ENCODE data around the gene KRTAP16-1. TPM values are rescaled to one million over a fixed set of nuclear protein-coding genes. Genes with fewer than 3 reads are reported as not detected.
A peak's percentile ranks its signal among the peaks of the same experiment; 100 is the strongest.

KRTAP16-1 gene
- total and polyA plus RNA-seq, 2 of the 13 experiments (the other 11 are each of a cell fraction or from before 2014, with no cell fraction given) = not detected

DNA sequence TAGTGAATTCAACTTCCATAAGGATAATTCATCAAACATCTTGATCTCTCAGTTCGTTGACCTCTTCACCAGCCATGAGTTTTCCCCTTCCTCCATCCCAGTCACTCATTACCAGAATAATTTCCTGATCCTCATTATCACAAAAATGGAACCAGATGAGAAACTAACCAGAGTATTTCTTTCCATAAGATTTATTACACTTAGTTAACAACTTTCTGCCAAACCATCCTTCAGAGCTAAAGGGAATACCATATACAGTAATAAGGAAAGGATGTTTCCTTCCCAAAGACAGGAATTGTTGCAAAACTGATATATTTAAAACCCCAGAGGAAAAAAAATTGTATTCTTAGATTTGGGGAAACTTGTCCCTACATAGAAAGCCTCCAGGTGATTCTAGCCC is 15.1 kb downstream of the KRTAP16-1 start:
- in situ Hi-C loops (cut with HindIII; ENCODE audit: extremely low pct_ligation_motif_present, low pct_unique_long_range_greater_than_20kb) = no loop called here
- Histone ChIP-seq H3K4me2 (ENCODE audit: low read depth, low read length) (no peak overlapping the region), H3K79me2 (ENCODE audit: insufficient read depth, low read length) (no peaks in the 10 kb centered on the region), H3K27ac (ENCODE audit: extremely low read length, insufficient read depth, low read length) (no peak overlapping the region), H4K20me1 (ENCODE audit: insufficient read depth, low read length) (no peaks in the 10 kb centered on the region), H3K4me1 (ENCODE audit: insufficient read depth, low read length) (no peaks in the 10 kb centered on the region), H3K4me3 (replicated peaks in 1 of 3; ENCODE audit: insufficient read depth in 1 of 3, low read depth in 2 of 3, low read length in 3 of 3) (no peak overlapping the region), H3K27me3 (ENCODE audit: control insufficient read depth in 1 of 2, insufficient read depth in 2 of 2, low read length in 2 of 2) (peaks cover 0 to 2% of the 10 kb centered on the region in 2 experiments; a peak in 1 of 5 replicates), H3K36me3 (replicated peaks in 1 of 2; ENCODE audit: control insufficient read depth in 1 of 2, insufficient read depth in 2 of 2, low read length in 2 of 2) (no peaks in the 10 kb centered on the region), H3K9ac (ENCODE audit: insufficient read depth, low read depth, low read length) (no peak overlapping the region), H3K9me3 (ENCODE audit: low read length) (no peaks in the 10 kb centered on the region), H2AFZ (ENCODE audit: low read length) (no peak overlapping the region)
- DNase-seq (ENCODE audit: low spot score) (no peak), FAIRE-seq (no peak), ATAC-seq (no peak)
- intact Hi-C loops (cut with micrococcal nuclease; ENCODE audit: unreplicated experiment) = no loop called here
- no peak for TF ChIP-seq ATF1 (CRISPR knock-in tag; IDR thresholded peaks at IDR 0.05)
- TF ChIP-seq RBFOX2 (IDR thresholded peaks at IDR 0.05; ENCODE audit: low read depth, low read length) = no peak
- TF ChIP-seq ZFP1 (CRISPR knock-in tag; IDR thresholded peaks at IDR 0.05) = no peak
- no peak for TF ChIP-seq KDM2A (CRISPR knock-in tag; IDR thresholded peaks at IDR 0.05; ENCODE audit: borderline replicate concordance, low read depth)
- no peak for TF ChIP-seq MED8 (CRISPR knock-in tag; IDR thresholded peaks at IDR 0.05; ENCODE audit: insufficient replicate concordance)
- CTCF ChIA-PET (ENCODE audit: low intra/inter-chr PET ratio, low total read pairs) = no interaction called here
- POLR2A ChIA-PET = no interaction called here
- 0% methylated on average over 1 of the region's 1 CpG for whole genome bisulfite sequencing (ENCODE audit: low lambda C conversion rate)
- BruUV-seq (replicated peaks) = no TSS peak

DNA sequence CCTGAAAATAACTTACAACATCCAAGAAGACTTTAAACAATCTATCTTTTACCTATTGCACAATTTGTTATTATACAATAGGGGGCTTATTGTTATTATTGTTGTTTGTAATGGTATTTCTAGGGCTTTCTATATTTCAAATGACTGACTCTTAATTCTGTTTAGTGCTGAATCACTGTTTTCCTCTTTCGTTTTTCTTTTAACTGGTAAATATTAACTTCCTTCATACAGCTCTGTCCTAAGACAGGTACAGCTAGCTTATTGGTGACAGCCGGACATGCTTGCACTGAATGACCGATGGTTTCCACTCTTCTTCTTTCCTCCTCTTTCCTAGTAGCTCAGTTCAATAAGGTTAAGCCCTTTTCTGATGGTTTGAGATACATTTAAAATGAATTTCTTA is 22.1 kb downstream of the KRTAP16-1 start:
- Histone ChIP-seq H3K9ac (ENCODE audit: insufficient read depth, low read depth, low read length) (no peak overlapping the region), H3K27ac (ENCODE audit: extremely low read length, insufficient read depth, low read length) (no peak overlapping the region), H3K4me2 (ENCODE audit: low read depth, low read length) (no peak overlapping the region), H2AFZ (ENCODE audit: low read length) (no peak overlapping the region), H3K4me1 (ENCODE audit: insufficient read depth, low read length) (peaks cover 6% of the 10 kb centered on the region; the same call in 1 of the 2 replicates), H4K20me1 (ENCODE audit: insufficient read depth, low read length) (no peaks in the 10 kb centered on the region), H3K36me3 (replicated peaks in 1 of 2; ENCODE audit: control insufficient read depth in 1 of 2, insufficient read depth in 2 of 2, low read length in 2 of 2) (no peaks in the 10 kb centered on the region), H3K4me3 (replicated peaks in 1 of 3; ENCODE audit: insufficient read depth in 1 of 3, low read depth in 2 of 3, low read length in 3 of 3) (no peak overlapping the region), H3K79me2 (ENCODE audit: insufficient read depth, low read length) (no peaks in the 10 kb centered on the region), H3K9me3 (ENCODE audit: low read length) (no peaks in the 10 kb centered on the region), H3K27me3 (ENCODE audit: control insufficient read depth in 1 of 2, insufficient read depth in 2 of 2, low read length in 2 of 2) (no peaks in the 10 kb centered on the region)
- ChIA-PET CTCF (ENCODE audit: low intra/inter-chr PET ratio, low total read pairs) (no interaction called here), POLR2A (no interaction called here)
- 3% methylated on average over 3 of the region's 3 CpGs for WGBS (ENCODE audit: low lambda C conversion rate)
- ATAC-seq = no peak; the same call in 2 of the 3 replicates
- intact Hi-C loops (cut with micrococcal nuclease; ENCODE audit: unreplicated experiment) = no loop called here
- no peak for FAIRE-seq
- TF ChIP-seq MAFK (conservative IDR thresholded peaks at IDR 0.05 in 1 of 2, IDR thresholded peaks at IDR 0.05 in 1 of 2; ENCODE audit: low read length in 2 of 2) (0 out of 4 replicates have a peak, but pooled peaks of 1 of the 2 experiments have one; percentile 23), CEBPB (IDR thresholded peaks at IDR 0.05; ENCODE audit: borderline replicate concordance, low read depth, low read length) (peak; percentile 45; the same call in 1 of the 2 replicates), ELF3 (CRISPR knock-in tag; IDR thresholded peaks at IDR 0.05) (0 out of 2 replicates have a peak, but pooled peaks have one; percentile 21), ZNF773 (CRISPR knock-in tag; IDR thresholded peaks at IDR 0.05; ENCODE audit: borderline replicate concordance) (no peak), ZNF577 (CRISPR knock-in tag; IDR thresholded peaks at IDR 0.05; ENCODE audit: borderline replicate concordance, low read depth) (no peak), MAFF (IDR thresholded peaks at IDR 0.05; ENCODE audit: low read depth, low read length) (peak; percentile 30; the same call in 1 of the 2 replicates)
- peak; percentile 0 for DNase-seq (ENCODE audit: low spot score)
- no TSS peak for BruUV-seq (replicated peaks)
- in situ Hi-C loops (cut with HindIII; ENCODE audit: extremely low pct_ligation_motif_present, low pct_unique_long_range_greater_than_20kb) = no loop called here

Data from HepG2 (cell line).